Measurements from ENCODE around the gene ZNF436. TPM values are rescaled to one million over a fixed set of nuclear protein-coding genes. Genes with fewer than 3 reads are reported as not detected.

Gene ZNF436
- total and polyA plus RNA-seq, 9 of the 15 experiments (the other 6 are each of a cell fraction or from before 2014, with no cell fraction given): 2.1 to 11.3 (median 6.8) TPM

DNA sequence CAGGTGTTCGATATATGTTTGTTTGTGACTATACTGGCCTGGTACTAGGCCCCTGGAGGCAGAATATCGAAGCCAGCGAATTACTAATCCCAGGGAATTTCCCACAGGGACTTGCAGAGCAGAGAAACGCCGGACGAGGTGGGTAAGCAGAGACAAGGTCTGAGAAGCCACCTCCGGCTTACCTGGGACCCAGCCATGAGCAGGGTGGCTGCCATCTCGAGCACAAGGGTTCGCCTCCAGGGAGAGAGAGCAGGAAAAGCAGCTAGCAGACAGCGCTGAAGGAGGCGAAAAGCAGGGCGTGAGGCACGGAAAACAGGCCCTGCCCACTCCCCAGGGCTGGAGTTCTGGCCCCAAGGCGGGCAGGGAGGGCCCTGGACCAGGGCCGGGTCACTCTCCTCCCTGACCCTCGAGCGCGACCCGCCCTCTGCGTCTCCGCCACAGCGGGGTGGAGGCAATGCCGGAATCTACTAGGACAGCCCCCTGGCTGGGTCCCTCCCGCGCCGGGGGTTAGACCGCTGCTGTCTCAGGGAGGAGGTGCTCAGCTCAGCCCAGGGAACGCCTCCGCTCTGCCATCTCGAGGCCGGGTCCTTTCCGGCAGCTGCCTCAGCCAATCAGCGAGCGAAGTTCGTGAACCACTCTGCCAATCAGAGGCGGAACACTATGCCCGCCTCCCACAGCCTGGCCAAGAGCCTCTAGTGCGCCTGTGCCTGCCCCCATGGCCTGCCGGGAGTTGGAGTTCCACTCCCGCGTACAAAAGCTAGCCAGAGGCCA lies 1.7 kb downstream of the ZNF436 start (continued):
- TF ChIP-seq TOE1 (IDR thresholded peaks at IDR 0.05; ENCODE audit: borderline replicate concordance) (0 out of 2 replicates have a peak, but pooled peaks have one; percentile 16), TOE1 (CRISPR knock-in tag; IDR thresholded peaks at IDR 0.05; ENCODE audit: borderline replicate concordance, low read depth) (peak; percentile 27; the same call in 1 of the 2 replicates), TRIM28 (IDR thresholded peaks at IDR 0.05) (no peak), POLR3A (IDR thresholded peaks at IDR 0.05; ENCODE audit: borderline replicate concordance, extremely low read depth, insufficient read depth, insufficient read length) (no peak), FOXK2 (conservative IDR thresholded peaks at IDR 0.05 in 1 of 2, IDR thresholded peaks at IDR 0.05 in 1 of 2; ENCODE audit: low read depth in 2 of 2) (0 out of 4 replicates have a peak, but pooled peaks of 1 of the 2 experiments have one; percentile 30), PML (IDR thresholded peaks at IDR 0.05; ENCODE audit: low read length) (no peak), ZNF431 (CRISPR knock-in tag; IDR thresholded peaks at IDR 0.05) (no peak), JUND (IDR thresholded peaks at IDR 0.05; ENCODE audit: borderline replicate concordance, low read depth, low read length) (peak; percentile 42; the same call in 1 of the 2 replicates), JUND (tag; IDR thresholded peaks at IDR 0.05; ENCODE audit: borderline replicate concordance, low read depth, low read length) (no peak; the same call in 1 of the 3 replicates), BRF1 (IDR thresholded peaks at IDR 0.05; ENCODE audit: borderline replicate concordance, extremely low read depth, insufficient read length) (no peak), PHB (CRISPR knock-in tag; IDR thresholded peaks at IDR 0.05) (0 out of 2 replicates have a peak, but pooled peaks have one; percentile 46), PYGO2 (tag; IDR thresholded peaks at IDR 0.05) (no peak), CBFB (CRISPR knock-in tag; IDR thresholded peaks at IDR 0.05) (no peak), MYBL2 (IDR thresholded peaks at IDR 0.05; ENCODE audit: low read depth) (no peak), MYBL2 (CRISPR knock-in tag; IDR thresholded peaks at IDR 0.05; ENCODE audit: borderline replicate concordance) (no peak), HDAC8 (tag; IDR thresholded peaks at IDR 0.05) (no peak), OTX1 (CRISPR knock-in tag; IDR thresholded peaks at IDR 0.05) (no peak), NR1H2 (CRISPR knock-in tag; IDR thresholded peaks at IDR 0.05) (no peak), NR2C2 (CRISPR knock-in tag; IDR thresholded peaks at IDR 0.05) (0 out of 2 replicates have a peak, but pooled peaks have one; percentile 39), NR2C2 (tag; IDR thresholded peaks at IDR 0.05) (peak; percentile 90)
- TF ChIP-seq, protein P1, sequence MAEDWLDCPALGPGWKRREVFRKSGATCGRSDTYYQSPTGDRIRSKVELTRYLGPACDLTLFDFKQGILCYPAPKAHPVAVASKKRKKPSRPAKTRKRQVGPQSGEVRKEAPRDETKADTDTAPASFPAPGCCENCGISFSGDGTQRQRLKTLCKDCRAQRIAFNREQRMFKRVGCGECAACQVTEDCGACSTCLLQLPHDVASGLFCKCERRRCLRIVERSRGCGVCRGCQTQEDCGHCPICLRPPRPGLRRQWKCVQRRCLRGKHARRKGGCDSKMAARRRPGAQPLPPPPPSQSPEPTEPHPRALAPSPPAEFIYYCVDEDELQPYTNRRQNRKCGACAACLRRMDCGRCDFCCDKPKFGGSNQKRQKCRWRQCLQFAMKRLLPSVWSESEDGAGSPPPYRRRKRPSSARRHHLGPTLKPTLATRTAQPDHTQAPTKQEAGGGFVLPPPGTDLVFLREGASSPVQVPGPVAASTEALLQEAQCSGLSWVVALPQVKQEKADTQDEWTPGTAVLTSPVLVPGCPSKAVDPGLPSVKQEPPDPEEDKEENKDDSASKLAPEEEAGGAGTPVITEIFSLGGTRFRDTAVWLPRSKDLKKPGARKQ (CRISPR knock-in tag; IDR thresholded peaks at IDR 0.05): no peak
- TF ChIP-seq, protein P2, sequence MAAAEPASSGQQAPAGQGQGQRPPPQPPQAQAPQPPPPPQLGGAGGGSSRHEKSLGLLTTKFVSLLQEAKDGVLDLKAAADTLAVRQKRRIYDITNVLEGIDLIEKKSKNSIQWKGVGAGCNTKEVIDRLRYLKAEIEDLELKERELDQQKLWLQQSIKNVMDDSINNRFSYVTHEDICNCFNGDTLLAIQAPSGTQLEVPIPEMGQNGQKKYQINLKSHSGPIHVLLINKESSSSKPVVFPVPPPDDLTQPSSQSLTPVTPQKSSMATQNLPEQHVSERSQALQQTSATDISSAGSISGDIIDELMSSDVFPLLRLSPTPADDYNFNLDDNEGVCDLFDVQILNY (CRISPR knock-in tag; IDR thresholded peaks at IDR 0.05): no peak; the same call in 1 of the 2 replicates
- TF ChIP-seq, protein P3, sequence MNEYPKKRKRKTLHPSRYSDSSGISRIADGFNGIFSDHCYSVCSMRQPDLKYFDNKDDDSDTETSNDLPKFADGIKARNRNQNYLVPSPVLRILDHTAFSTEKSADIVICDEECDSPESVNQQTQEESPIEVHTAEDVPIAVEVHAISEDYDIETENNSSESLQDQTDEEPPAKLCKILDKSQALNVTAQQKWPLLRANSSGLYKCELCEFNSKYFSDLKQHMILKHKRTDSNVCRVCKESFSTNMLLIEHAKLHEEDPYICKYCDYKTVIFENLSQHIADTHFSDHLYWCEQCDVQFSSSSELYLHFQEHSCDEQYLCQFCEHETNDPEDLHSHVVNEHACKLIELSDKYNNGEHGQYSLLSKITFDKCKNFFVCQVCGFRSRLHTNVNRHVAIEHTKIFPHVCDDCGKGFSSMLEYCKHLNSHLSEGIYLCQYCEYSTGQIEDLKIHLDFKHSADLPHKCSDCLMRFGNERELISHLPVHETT (CRISPR knock-in tag; conservative IDR thresholded peaks at IDR 0.05 in 1 of 2, IDR thresholded peaks at IDR 0.05 in 1 of 2): no peak
